Muscle of arm (tissue), 12 donors: ENCODE data around the gene C10orf95. TPM values are rescaled to one million over a fixed set of nuclear protein-coding genes. Genes with fewer than 3 reads are reported as not detected.
"Not testable (repeated sequence)": the region's sequence is repeated elsewhere in the genome, so short reads cannot be mapped to it uniquely, and the experiment has no call there.

Experiments used
- DNase-seq: peaks from one replicate; pipeline ENCODE4 v3.0.0-alpha.2; 2013
- polyA plus RNA-seq, 12 donors: library from polyadenylated mRNA; unstranded; fragments of 120-200 nt; gene quantifications; one replicate each; pipeline ENCODE4 v1.2.1, GENCODE V29; 2013; ENCODE audit not compliant: insufficient read length in 12 of 12

Gene C10orf95
- polyA plus RNA-seq, 12 donors: 0.11 to 0.39 (median 0.18) TPM; not detected in 6

GRCh38 chr10:102467318-102467717 lies 16.0 kb upstream of the C10orf95 start:
- DNase-seq: no peak

- DNase-seq: no peak
Measured at GRCh38 chr10:102465466-102465865, 14.1 kb upstream of the C10orf95 start.

DNA sequence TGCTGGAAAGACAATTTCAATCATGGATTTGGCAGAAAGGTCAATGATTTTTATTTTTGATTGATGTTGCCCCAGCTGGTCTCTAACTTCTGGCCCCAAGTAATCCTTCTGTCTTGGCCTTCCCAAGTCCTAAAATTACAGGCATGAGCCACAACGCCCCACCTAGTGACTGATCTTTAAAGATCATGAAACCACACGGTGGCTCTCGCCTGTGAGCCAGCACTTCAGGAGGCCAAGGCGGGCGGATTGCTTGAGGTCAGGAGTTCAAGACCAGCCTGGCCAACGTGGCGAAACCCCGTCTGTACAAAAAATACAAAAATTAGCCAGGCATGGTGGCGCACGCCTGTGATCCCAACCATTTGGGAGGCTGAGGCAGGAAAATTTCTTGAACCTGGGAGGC lies 12.6 kb upstream of the C10orf95 start:
- no peak for DNase-seq

DNA sequence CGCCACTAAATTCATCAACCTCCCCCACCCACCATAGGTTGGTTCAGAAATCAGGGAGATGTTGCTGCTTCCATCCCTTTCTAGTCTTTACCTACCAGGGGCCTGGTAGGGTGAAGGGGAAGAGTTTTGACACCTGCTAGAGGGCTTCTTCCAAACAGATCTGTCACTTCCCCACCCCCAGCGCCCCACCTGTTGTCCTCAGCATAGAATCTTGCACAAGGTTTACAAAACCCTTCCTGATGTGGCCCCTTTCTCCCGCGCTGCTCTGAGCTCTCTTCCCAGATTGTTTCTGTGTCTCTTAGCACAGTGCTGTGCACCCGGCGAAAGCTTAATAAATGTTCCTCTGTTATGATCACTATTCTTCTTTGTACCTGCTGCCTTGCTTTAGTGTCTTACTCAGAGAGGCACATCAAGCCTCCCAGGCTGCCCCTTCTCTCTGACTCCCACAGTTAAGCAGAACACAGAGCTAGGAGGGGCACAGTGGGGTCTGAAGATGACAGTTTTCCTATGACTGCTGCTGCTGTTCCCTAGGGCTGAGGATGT lies 11.2 kb upstream of the C10orf95 start:
- no peak for DNase-seq

GRCh38 chr10:102461187-102462054 lies 10.1 kb upstream of the C10orf95 start:
- DNase-seq: peak; percentile 58

GRCh38 chr10:102460836-102461186 lies 9.5 kb upstream of the C10orf95 start:
- no peak for DNase-seq

- no peak for DNase-seq
Measured at GRCh38 chr10:102458656-102459055, 7.3 kb upstream of the C10orf95 start.

- DNase-seq: no peak
Measured at GRCh38 chr10:102457591-102458150, 6.3 kb upstream of the C10orf95 start.

GRCh38 chr10:102455893-102456471 lies 4.6 kb upstream of the C10orf95 start:
- no peak for DNase-seq

DNA sequence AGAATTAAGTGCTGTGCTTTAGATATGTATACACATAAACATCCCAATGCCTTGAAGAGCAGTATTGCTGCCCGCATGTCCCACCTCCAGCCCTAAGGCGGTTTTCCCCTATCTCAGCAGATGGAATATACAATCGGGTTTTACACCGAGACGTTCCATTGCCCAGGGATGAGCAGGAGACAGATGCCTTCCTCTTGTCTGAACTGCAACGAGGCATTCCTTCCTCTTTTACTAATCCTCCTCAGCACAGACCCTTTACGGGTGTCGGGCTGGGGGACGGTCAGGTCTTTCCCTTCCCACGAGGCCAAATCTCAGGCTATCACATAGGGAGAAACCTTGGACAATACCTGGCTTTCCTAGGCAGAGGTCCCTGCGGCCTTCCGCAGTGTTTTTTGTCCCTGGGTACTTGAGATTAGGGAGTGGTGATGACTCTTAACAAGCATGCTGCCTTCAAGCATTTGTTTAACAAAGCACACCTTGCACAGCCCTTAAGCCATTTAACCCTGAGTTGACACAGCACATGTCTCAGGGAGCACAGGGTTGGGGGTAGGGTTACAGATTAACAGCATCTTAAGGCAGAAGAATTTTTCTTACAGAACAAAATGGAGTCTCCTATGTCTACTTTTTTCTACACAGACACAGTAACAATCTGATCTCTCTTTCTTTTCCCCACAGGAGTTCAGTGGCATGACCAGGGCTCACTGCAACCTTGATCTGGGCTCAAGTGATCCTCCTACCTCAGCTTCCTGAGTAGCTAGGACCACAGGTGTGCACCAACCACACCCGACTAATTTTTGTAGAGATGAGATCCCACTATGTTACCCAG lies 3.5 kb upstream of the C10orf95 start:
- not testable (repeated sequence) for DNase-seq

DNA sequence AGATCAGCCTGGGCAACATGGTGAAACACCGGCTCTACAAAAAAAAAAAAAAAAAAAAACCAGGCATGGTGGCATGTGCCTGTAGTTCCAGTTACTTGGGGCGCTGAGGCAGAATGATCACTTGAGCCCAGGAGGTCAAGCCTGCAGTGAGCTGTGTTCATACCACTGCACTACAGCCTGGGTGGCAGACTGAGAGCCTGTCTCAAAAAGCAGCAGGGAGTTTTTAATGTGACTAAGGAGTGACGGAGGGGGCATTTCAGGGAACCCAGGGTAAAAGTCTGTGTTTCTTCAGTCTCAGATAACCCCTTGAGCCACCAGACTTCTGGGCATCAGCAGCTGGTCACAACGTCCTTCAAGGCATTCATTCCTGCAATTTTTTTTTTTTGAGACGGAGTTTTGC lies 2.2 kb upstream of the C10orf95 start:
- no peak for DNase-seq

DNA sequence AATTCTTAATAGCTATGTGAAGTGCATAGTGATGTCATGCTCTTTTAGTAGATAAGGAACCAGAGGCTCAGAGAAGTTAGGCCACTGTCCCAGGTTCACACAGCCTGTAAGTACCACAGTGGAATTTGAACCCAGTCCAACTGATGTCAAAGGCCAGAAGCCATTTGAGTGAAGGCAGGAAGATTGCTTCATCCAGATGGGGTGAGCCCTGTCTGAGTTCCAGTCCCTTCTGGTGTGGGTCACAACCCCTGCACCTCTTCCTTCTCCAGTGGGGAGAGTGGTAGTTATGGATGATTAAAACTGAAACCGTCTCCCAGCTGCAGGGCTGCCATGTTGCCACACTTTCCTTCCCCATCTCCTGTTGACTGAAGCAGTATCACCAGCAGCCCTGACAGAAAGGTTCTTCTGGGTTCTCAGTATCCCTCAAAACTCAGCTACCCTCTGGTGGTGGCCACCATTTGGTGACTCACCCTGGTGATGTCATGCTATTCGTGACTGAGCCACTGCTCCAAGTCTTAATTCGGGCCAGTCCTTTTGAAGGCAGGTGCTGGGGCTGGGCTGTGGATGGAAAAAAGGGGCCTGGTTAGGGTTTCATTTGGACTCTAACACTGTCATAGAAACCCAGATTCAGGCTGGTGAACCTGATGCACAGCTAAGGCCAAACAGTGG lies 1.5 kb upstream of the C10orf95 start:
- no peak for DNase-seq

DNA sequence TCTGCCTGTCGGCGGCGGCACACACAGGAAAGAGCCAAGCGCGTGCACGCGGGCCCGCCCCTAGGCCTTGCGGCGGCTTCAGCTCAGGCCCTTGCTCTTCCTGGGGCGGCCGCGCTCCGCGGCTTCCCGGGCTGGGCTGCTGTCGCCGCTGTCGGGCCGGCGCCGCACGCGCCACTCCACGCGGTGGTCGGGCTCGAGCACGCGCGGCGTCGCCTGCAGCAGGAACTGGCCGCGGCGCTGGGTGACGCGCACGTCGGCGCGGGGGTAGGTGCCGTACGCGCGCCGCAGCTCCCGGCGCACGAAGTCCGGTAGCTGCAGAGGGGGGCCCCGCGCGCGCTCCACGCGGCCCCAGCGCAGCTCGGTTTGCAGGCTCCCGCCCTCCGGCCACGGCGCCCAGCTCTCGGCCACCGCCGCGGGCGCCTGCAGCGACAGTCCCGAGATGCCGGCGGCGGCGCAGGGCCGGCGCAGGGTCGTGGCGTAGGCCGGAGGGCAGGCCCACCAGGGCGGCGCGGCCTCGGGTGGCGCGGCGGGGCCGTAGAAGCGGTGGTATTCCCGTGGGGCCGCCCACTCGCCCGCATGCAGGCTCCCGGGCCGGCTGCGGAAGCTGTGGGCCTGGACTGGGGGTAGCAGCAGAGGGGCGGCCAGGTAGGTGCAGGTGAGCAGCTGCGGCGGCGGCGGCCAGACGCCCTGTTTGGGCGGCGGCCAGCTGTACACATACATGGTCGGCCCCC lies 804 bp downstream of the C10orf95 start:
- DNase-seq: peak; percentile 79

DNA sequence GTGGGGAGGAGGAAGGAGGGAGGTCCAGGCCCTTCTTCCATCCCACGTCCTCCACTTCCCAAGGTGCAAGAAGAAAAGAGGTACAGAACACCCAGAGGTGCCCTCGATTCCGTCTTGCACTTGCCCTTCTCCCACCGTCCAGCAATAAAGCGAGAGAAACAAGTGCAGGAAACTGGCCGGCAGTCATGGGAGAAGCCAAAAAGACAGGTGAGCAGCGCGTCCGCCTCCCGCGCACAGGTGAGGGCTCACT lies 1.3 kb downstream of the C10orf95 start:
- no peak for DNase-seq

DNA sequence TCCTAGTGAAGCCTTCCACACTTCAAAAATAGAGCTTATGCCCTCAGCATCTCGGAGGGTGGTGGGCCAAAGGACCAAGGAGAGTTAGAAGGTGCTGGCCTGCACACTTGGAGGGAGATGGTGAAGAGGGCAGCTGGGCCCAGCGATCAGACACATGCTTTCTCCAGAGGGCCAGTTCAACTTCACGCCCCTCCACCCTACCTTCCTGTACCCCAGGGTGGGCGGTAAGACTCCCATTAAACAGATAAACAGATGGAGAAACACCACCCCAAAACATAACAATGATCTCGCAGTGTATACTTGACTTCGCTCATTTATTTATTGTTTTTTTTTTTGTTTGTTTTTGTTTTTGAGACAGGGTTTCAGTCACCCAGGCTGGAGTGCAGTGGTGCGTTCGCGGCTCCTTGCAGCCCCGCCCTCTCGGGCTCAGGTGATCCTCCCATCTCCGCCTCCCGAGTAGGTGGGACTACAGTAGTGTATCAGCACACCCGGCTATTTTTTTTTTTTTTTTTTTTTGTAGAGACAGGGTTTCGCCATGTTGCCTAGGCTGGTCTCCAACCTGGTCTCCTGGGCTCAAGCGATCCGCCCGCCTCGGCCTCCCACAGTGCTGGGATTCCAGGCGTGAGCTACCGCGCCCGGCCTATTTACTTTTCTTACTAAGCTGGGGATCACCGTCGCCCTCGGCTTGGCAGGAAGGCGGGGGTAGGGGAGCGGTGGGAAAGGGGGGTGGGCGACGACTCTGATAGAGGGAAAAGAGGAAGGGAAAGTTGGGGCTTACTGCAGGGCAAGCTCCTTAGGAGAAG lies 1.8 kb downstream of the C10orf95 start:
- DNase-seq: no peak

DNA sequence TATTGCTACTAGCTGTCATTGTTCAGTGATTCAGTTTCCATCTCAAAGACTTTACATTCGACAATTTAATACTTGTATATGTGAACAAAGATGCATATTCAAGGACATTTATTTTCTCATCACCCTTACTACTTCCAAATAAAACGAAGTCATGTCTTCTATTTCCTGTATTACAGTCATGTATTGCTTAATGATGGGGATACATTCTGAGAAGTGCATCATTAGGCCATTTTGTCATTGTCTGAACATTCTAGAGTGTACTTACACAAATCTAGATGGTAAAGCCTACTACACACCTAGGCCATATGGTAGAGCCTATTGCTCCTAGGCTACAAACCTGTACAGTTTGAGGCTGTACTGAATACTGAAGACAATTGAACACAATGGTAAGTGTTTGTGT lies 6.5 kb downstream of the C10orf95 start:
- no peak for DNase-seq

DNA sequence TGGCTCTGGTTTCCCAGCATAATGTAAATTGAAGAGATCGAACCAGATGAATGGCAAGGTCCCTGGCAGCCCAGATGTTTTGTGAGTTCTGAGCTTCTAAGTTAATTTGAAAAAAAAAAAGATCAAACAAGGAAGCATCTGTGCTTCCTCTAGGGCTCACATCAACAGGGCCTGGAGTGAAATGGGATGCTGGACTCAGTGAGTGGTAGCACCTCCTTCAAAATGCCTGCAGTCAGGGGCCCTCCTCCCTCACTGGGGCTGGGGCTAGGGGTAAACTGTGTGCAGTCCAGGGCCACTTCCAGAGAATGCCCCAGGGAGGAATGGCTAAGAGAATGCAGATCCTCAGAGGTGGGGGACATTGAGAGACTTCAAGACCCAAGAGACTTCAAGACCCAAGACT lies 13.0 kb downstream of the C10orf95 start:
- DNase-seq: no peak

DNA sequence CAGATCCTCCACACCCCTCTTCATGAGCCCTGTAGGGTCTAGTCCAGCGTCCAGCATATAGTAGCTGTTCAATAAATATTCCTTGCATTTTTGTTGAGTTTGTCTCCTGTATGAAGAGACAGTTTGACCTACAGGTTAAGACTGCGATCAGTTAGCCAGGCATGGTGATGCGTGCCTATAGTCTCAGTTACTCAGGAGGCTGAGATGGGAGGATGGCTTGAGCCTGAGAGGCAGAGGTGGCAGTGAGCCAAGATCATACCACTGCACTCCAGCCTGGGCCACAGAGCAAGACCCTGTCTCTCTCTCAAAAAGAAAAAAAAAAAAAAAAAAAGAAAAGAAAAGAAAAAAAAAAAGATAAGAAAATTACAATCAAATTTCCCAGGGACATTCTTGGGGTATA lies 13.8 kb downstream of the C10orf95 start:
- no peak for DNase-seq

DNA sequence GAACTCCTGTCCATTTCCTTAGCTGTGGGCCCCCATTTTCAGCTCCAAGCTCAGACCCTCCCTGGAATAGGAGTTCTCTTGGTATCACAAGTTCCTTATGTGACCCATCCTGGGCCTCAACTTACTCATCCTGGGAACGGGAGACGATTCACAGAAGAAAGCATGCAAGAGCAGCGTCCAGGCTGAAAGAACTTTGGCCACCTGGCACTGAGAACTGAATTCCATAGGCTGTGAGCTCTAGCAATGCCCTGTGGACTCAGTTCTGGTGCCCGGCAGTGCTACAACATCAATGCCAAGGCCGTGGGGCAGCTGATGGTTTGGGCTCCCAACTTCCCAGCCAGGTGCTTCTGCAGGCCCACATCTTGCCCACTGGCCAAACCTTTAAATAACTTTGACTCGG lies 15.0 kb downstream of the C10orf95 start:
- DNase-seq: no peak

DNA sequence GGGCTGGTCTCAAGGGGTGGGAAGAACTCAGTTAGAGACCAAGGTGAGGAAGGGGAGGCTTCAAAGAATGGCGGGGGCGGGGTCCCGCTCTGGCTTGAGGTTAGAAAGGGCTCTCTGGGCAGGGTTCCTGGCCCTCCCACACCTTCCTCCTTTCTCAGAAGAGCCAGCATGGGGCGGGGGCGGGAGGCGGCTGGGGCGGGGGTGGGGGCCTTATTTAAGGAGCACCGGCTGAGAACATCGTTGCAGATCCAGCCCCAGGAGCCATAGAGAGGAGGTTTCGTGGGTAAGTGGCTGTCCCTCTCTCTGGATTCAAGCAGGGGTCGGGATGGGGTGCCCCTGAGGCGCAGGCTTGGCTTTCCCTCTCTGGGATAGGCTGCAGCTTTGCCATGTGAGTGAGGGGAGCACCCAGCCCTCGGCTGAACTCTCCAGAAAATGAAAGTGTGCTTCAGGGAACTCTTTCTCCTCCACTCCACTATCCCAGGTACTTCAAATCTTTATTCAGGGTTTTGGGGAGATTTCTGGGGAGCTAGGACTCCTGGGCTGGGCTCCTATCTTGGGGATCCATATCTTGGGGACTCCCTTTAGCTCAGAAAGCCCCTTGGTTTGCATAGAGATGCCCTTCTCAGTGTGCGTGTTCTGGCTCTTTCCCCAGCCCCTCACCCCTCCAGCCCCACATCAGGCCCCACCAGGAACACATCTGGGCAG lies 15.7 kb downstream of the C10orf95 start:
- DNase-seq: no peak
